ENCODE data around the gene CDH8.

Gene CDH8

DNA sequence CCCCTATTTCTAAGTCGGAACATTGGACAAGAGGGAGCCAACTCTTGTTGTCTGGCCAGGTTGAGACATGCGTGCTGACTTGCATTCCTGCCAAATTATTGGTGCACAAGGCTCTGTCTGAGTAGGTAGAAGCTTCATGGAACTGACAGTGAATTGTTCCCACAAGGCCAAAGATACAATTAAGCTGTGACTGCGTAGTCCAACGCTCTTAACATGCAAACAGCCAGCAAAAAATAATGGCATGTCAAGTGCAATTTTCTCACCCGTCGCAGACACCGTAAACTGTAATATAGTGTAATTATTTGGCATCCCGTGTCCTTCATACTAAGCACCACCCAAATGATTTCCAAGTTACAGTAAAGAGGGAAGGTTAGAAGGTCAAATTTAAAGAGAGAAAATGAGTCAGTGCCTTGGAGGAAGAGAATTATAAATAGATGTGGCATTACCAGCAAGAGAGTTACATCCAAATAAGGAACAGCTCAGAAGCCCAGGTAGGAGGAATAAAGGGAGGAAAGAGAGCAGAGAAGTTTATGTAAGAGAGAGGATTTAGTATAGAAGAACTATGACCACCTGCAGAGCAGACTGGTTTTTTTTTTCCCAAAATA, 21.8 kb downstream of the CDH8 start:
- Mint-ChIP-seq H3K36me3 (no peaks in the 10 kb centered on the region), H3K27ac (no peak overlapping the region)

DNA sequence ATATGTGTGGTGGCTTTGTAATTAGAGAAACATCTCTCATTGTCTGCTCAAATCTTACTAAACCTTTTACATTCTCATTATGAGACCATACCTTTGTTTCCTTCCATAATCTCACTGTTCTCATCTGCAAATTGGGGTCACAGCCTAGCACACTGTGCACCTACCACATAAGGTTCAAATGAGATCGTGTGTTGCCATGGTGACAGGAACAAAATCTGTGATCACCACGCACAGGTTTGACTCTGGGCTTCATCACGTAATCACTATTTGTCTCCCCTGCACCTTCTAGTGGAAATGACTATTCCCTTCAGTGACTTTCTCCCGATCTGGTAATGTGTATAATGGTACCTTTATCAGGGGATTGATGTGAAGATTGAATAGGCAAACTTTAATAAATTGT, 26.1 kb downstream of the CDH8 start:
- no peak overlapping the region for H3K27ac Mint-ChIP-seq
- H3K9me3 Mint-ChIP-seq: peaks cover 3 to 4% of the 10 kb centered on the region in 2 donors
- no peak overlapping the region for H3K4me3 Mint-ChIP-seq
- ATAC-seq (replicated peaks) (no peak), DNase-seq (no peak)
- H3K27me3 Mint-ChIP-seq: no peaks in the 10 kb centered on the region
- H3K36me3 Mint-ChIP-seq: no peaks in the 10 kb centered on the region
- H3K4me1 Mint-ChIP-seq: no peaks in the 10 kb centered on the region

More for the DNA sequence above, 21.8 kb downstream of the CDH8 start:
- Mint-ChIP-seq H3K9me3 (peaks cover 0 to 1% of the 10 kb centered on the region in 2 donors), H3K4me1 (no peaks in the 10 kb centered on the region), H3K4me3 (no peak overlapping the region), H3K27me3 (no peaks in the 10 kb centered on the region)
- ATAC-seq (replicated peaks) (no peak), DNase-seq (no peak)

DNA sequence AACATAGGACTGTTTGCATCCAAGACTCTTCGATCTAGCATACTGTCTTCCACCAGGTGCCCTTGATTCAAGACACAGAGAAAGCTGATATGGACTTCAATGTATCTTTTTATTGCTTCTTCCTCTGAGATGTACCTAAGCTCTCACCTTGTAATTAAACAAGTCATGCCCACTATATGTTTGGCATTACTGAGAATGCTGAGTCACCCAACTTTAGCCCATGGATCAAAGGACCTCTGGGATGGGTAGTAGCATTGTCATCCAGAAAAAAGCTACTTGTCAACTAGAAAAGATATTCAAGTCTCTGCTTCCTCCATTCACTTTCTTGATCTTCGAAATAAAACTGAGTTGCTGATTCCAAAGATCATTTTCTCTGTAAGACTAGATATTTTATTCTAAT, 37.8 kb downstream of the CDH8 start:
- Mint-ChIP-seq H3K4me3 (no peak overlapping the region), H3K27me3 (no peaks in the 10 kb centered on the region), H3K36me3 (no peaks in the 10 kb centered on the region), H3K4me1 (no peaks in the 10 kb centered on the region), H3K27ac (no peak overlapping the region), H3K9me3 (no peaks in the 10 kb centered on the region)
- ATAC-seq (replicated peaks) (no peak), DNase-seq (no peak)

DNA sequence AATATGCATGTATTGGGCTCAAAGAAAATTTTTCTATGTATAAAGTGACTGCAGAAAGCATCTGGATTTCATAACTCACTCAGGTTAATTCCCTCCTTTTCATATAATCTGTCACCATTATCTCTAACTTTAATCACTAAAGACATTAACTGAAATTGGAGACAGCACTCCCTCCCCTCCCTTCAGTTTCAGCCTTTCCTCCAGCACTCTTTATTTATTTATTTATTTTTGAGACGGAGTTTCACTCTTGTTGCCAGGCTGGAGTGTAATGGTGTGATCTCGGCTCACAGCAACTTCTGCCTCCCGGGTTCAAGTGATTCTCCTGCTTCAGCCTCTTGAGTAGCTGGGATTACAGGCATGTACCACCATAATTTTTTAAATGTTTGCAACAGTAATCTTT, 43.1 kb downstream of the CDH8 start:
- no peaks in the 10 kb centered on the region for H3K4me1 Mint-ChIP-seq
- no peaks in the 10 kb centered on the region for H3K27me3 Mint-ChIP-seq
- no peak overlapping the region for H3K4me3 Mint-ChIP-seq
- H3K36me3 Mint-ChIP-seq: no peaks in the 10 kb centered on the region
- DNase-seq (no peak), ATAC-seq (replicated peaks) (no peak)
- no peak overlapping the region for H3K27ac Mint-ChIP-seq
- H3K9me3 Mint-ChIP-seq: peaks cover 2 to 9% of the 10 kb centered on the region in 2 donors

DNA sequence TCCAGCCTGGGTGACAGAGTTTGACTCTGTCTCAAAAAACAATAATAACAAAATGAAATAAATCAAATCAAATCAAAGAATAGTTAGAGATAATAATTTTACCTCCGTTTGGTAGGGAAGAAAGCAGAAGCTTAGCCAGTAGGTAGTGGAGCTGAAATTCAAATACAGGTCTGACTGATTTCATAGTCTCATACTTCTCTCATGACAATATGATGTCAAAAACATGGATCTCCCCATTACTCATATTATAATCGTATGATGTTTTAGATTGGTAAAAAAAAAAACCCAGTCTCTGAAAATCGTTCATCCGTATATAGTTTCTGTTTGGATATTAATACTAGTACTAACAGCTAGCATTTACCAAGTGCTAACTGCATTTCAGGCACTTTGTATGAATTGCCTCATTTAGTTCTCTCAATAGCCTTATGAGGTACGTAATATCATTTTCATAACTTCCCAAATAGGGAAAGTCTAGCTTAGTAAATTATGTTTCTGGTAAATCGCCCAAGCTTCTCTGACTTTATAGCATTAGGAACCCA, 48.7 kb downstream of the CDH8 start:
- Mint-ChIP-seq H3K27ac (no peak overlapping the region), H3K4me3 (no peak overlapping the region), H3K27me3 (no peaks in the 10 kb centered on the region), H3K4me1 (no peaks in the 10 kb centered on the region), H3K9me3 (peaks cover 2 to 9% of the 10 kb centered on the region in 2 donors), H3K36me3 (no peaks in the 10 kb centered on the region)
- ATAC-seq (replicated peaks) (no peak), DNase-seq (no peak)

DNA sequence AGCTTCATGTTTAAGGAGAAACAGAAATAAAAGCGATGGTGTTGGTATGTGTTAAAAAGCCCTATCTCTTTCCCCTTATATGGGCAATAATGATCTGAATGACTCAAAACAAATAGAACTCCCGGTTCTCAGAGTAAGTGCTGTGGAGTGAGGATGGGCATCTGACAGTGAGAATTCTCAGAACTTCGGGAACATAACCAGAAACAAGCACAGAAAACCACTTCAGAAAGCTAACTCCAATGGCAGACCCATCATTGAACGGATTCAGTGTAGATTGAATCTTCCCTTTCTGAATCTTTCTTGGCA, 67.2 kb downstream of the CDH8 start:
- Mint-ChIP-seq H3K9me3 (peaks cover 5 to 10% of the 10 kb centered on the region in 2 donors), H3K27me3 (no peaks in the 10 kb centered on the region), H3K4me3 (no peak overlapping the region), H3K36me3 (no peaks in the 10 kb centered on the region), H3K27ac (no peak overlapping the region), H3K4me1 (no peaks in the 10 kb centered on the region)
- DNase-seq (no peak), ATAC-seq (replicated peaks) (no peak)

DNA sequence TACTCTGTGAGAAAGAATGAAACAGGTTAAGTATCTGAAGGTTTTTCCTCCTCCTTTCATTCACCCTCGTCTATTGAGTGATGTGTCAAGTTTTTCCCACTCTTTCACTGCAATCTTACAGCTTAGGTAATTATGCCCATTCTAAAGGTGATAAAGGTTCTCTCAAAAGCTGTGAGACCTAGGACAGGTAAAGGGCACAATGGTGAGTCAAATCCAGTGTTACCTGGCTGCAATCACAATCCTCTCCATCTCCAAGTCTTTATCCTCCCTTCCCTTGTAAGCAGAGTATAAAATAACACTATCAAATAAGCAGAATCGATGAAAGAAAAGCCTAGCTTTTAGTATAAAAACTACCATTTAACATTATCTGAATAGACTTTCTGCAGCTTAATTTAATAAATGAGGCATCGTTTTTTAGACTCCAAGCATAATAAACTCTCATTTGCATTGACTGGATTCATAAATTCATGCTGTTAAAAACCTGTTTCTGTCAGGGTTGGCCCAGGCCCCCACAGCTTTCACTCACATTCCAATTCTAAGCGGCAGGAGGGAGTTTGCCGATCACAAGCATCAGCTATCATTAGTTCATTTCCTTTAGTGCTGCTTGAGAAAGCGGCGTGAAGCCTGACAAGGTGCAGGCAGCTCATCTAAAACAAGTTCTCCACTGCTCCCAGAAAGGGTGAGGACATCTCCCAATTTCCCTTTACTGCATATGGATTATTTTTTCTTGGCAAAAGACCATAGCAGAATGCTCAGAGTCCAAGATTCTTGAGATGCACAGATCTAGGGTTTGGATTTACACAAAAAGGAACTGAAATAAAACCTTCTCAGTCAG, 67.8 kb downstream of the CDH8 start:
- no peak for ATAC-seq (replicated peaks)
- Mint-ChIP-seq H3K9me3 (peaks cover 5 to 10% of the 10 kb centered on the region in 2 donors), H3K27ac (no peak overlapping the region), H3K36me3 (no peaks in the 10 kb centered on the region), H3K27me3 (no peaks in the 10 kb centered on the region), H3K4me1 (no peaks in the 10 kb centered on the region), H3K4me3 (no peak overlapping the region)
- DNase-seq: no peak

DNA sequence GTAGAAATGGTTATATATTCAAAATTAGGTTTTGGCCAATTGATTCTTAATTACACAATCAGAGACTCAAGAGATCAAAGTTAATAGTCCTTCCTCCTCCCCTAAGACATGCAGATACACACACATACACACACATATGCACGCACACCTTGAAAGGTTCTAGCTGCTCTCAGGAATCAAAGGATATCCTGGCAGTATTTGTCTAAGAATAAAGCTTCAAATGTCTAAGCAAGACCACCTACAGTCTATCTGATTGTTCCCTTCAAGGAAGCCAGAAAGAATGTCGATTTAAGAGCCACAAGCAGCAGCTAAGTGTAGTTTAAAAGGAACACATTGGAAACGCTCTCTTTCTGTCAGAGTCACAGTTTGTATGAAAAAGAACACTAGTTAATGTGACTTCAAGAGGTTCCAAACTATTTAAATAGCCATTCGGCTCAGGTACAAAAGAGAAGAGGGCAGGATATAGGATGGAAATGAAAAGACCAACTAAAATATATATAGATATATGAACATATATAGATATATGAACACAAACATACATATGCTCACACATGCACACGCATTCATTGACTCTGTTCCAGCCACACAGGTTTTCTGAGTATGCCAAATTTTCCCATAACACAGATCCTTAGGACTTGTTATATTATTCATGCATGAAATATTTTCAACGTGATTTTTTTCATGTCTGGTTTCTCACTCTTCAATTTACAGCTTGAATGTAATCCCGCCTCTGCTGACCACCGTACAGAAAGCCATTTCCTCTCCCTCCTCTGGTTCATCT, 79.0 kb downstream of the CDH8 start:
- no peak overlapping the region for H3K27ac Mint-ChIP-seq
- no peaks in the 10 kb centered on the region for H3K4me1 Mint-ChIP-seq
- no peaks in the 10 kb centered on the region for H3K36me3 Mint-ChIP-seq
- H3K27me3 Mint-ChIP-seq: no peaks in the 10 kb centered on the region
- H3K9me3 Mint-ChIP-seq: peaks cover 0 to 6% of the 10 kb centered on the region in 2 donors
- ATAC-seq (replicated peaks) (no peak), DNase-seq (no peak)
- no peak overlapping the region for H3K4me3 Mint-ChIP-seq

DNA sequence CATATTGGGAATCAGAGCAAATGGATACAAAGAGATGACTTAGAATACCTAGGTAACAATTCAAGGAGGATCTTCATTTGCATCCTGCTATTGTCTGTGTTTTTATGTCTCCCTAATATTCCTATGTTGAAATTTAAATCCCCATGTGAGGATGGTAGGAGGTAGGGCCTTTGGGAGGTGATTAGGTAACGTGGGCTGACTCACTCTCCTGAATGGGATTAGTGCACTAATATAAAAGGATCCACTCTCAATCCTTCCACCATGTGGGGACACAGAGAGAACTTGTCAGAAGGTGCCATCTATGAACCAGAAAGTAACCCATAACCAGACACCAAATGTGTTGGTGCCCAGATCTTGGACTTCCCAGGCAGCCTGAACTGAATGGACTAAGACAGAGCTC, 83.4 kb downstream of the CDH8 start:
- no peaks in the 10 kb centered on the region for H3K36me3 Mint-ChIP-seq
- DNase-seq (no peak), ATAC-seq (replicated peaks) (no peak)
- no peaks in the 10 kb centered on the region for H3K27me3 Mint-ChIP-seq
- H3K4me1 Mint-ChIP-seq: no peaks in the 10 kb centered on the region
- H3K27ac Mint-ChIP-seq: no peak overlapping the region
- H3K9me3 Mint-ChIP-seq: peaks cover 0 to 1% of the 10 kb centered on the region in 2 donors
- H3K4me3 Mint-ChIP-seq: no peak overlapping the region

DNA sequence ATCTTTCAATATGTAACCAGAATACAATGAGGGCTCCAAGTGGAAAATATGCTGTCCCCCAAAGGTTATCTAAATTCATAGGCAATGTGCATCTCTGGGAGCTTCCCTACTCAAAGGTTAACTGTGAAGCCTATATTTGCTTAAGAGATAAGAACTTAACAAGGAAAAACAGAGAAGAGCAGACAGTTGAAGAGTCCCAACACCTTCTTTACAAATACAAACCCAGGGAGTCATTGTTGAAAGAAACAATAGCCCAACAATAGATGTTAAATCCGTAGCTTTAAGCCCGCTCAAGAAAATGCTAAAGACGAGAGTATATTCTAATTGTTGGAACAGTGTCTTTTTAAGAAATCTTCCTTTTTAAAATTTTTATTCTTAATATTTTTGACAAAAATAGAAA, 87.8 kb downstream of the CDH8 start:
- no peak for DNase-seq
- Mint-ChIP-seq H3K4me1 (no peaks in the 10 kb centered on the region), H3K36me3 (no peaks in the 10 kb centered on the region), H3K9me3 (peaks cover 2 to 3% of the 10 kb centered on the region in 2 donors), H3K4me3 (no peak overlapping the region), H3K27me3 (no peaks in the 10 kb centered on the region), H3K27ac (no peak overlapping the region)
- ATAC-seq (replicated peaks): no peak

DNA sequence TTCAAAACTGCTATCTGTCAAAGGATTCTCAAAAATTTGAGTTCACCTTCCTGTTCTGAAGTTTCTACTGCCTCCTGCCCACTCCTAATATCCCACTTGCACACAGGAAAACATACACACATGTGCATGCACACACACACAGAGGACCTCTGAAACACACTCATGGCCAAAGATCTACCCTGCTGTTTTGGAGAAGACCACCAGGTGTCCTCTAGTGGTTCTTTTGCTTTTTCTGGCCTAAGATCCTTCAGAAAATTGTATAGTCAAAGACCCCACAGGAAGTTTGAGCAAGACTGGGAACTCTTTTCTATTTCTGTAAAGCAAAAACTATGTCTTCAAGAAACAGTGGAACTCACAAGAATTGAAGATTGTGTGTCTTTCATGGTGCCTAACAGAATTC, 90.2 kb downstream of the CDH8 start:
- ATAC-seq (replicated peaks): no peak
- Mint-ChIP-seq H3K4me1 (no peaks in the 10 kb centered on the region), H3K9me3 (peaks cover 2 to 3% of the 10 kb centered on the region in 2 donors), H3K27me3 (no peaks in the 10 kb centered on the region), H3K4me3 (no peak overlapping the region), H3K36me3 (no peaks in the 10 kb centered on the region), H3K27ac (no peak overlapping the region)
- DNase-seq: no peak

DNA sequence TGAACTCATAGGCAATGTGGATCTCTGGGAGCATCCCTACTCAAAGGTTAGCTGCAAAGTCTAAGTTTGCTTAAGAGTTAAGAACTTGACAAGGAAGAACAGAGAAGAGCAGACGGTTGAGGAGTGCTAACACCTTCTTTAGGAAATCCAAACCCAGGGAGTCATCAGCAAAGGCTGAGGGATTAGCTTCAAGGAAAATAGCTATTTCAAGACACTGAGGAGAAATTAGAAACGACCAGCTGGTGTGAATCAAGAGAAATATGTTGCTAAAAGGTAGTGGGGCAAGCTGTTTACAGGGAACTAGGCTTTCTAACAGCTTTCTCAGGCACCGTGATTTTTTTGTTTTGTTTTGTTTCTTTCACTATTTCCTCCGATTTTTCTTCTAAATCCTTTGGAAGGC, 90.7 kb downstream of the CDH8 start:
- ATAC-seq (replicated peaks) (no peak), DNase-seq (no peak)
- Mint-ChIP-seq H3K27ac (no peak overlapping the region), H3K4me3 (no peak overlapping the region), H3K36me3 (no peaks in the 10 kb centered on the region), H3K4me1 (no peaks in the 10 kb centered on the region), H3K9me3 (peaks cover 2 to 3% of the 10 kb centered on the region in 2 donors), H3K27me3 (no peaks in the 10 kb centered on the region)

DNA sequence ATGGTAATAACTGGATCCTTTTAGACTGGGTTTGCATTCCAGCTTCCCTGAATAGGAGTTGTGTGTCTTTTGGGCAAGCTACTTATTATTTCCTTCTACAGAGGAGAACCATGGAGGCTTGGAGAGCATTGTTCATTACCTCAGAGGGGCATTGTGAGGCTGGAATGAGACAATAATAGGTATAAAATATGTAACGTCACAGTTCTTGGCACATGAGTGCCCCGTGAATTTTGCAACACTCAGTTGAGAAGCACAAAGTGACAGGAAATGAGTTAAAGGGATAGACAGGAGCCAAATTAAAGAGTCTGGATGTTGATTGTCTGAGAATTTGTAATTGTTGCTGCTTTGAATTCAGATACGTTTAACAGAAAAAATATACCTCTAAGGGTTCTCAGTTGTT, 92.2 kb downstream of the CDH8 start:
- H3K4me1 Mint-ChIP-seq: no peaks in the 10 kb centered on the region
- no peaks in the 10 kb centered on the region for H3K36me3 Mint-ChIP-seq
- H3K27ac Mint-ChIP-seq: no peak overlapping the region
- DNase-seq (no peak), ATAC-seq (replicated peaks) (no peak)
- H3K4me3 Mint-ChIP-seq: no peak overlapping the region
- H3K27me3 Mint-ChIP-seq: no peaks in the 10 kb centered on the region
- H3K9me3 Mint-ChIP-seq: peaks cover 2 to 3% of the 10 kb centered on the region in 2 donors

DNA sequence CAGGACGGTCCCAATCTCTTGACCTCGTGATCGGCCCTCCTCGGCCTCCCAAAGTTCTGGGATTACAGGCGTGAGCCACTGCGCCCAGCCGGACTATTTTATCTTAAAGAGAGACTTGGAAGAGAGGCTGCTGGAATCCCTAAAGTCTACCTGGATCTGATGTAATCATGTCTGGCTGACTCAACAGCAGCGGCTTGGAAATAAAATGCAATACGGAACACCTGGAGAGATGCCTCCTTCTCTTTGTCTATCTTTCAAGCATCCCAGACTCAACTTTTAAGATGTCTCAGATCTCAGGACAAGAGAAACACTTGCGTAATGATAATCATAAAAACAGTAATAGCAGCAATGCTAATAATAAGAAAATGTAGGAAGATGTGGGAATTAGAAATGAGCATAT, 95.6 kb downstream of the CDH8 start:
- no peak for ATAC-seq (replicated peaks)
- Mint-ChIP-seq H3K27ac (no peak overlapping the region), H3K4me1 (no peaks in the 10 kb centered on the region), H3K27me3 (no peaks in the 10 kb centered on the region), H3K9me3 (no peaks in the 10 kb centered on the region), H3K36me3 (no peaks in the 10 kb centered on the region), H3K4me3 (no peak overlapping the region)
- DNase-seq: no peak

DNA sequence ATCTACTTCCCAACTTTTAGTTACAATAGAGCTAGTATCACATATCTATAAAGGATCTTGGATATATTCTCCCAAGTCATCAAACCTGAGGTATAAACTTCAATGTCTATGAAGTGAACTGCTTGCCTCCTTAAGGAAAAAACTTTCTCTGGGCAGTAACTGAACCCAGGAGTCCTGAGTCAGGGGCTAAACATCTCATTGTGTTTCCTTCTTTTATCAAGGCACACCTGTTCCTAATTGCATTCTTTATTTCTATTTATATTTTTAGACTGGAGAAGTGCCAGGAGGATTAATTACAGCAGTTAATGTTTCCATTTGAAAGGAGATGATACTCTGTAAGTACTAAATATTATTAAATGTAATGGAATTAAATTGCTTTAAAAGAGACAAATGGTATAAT, 98.6 kb downstream of the CDH8 start:
- Mint-ChIP-seq H3K4me3 (no peak overlapping the region), H3K36me3 (no peaks in the 10 kb centered on the region), H3K9me3 (no peaks in the 10 kb centered on the region), H3K4me1 (no peaks in the 10 kb centered on the region), H3K27me3 (no peaks in the 10 kb centered on the region), H3K27ac (no peak overlapping the region)
- ATAC-seq (replicated peaks): no peak
- DNase-seq: no peak

Data from stimulated activated naive B cell treated with anti-CD40 and anti-IgM and Interleukin-4, amounts not matched to agents 10 μg/mL and 1 μg/mL and 100 μg/mL, for 72 hours (primary cell).